Type B pancreatic cell (in vitro differentiated cells): ENCODE measurements around the gene ATF2. TPM values are rescaled to one million over a fixed set of nuclear protein-coding genes. Genes with fewer than 3 reads are reported as not detected.

ENCODE experiments used
- DNase-seq: peaks from one replicate; pipeline ENCODE4 v3.0.0; 2021; ENCODE audit warnings: mixed read lengths; ENCODE audit not compliant: unreplicated experiment; ENCODE audit errors: extremely low spot score
- H3K27ac Mint-ChIP-seq: 2 replicates; pipeline ENCODE4 v1.8.0; 2021; ENCODE audit warnings: mild to moderate bottlenecking, mixed read lengths
- H3K27me3 Mint-ChIP-seq: 2 replicates; pipeline ENCODE4 v1.8.0; 2021; ENCODE audit warnings: mixed read lengths
- H3K36me3 Mint-ChIP-seq: 2 replicates; pipeline ENCODE4 v1.8.0; 2021; ENCODE audit warnings: mixed read lengths
- H3K4me1 Mint-ChIP-seq: one replicate; pipeline ENCODE4 v1.8.0; 2021; ENCODE audit warnings: mixed read lengths; ENCODE audit not compliant: unreplicated experiment
- H3K4me3 Mint-ChIP-seq: 2 replicates; pipeline ENCODE4 v1.8.0; 2021; ENCODE audit warnings: mild to moderate bottlenecking, mixed read lengths
- H3K9me3 Mint-ChIP-seq: 2 replicates; pipeline ENCODE4 v1.8.0; 2021; ENCODE audit warnings: mixed read lengths
- CTCF ChIP-seq: fragments of 200-600 bp; sonication (generic); conservative IDR thresholded peaks from 2 replicates; pipeline ENCODE4 v1.5.0; 2021; ENCODE audit warnings: antibody characterized with exemption, mild to moderate bottlenecking
- total RNA-seq: library from RNA; stranded (reverse); gene quantifications from 2 replicates; pipeline ENCODE4 v1.2.1, GENCODE V29; 2021; ENCODE audit warnings: low replicate concordance

ATF2 gene
- total RNA-seq, 1 donor from 2014 or later = 56.1 TPM

- TF ChIP-seq CTCF = no peak
- no peak for DNase-seq
- Mint-ChIP-seq H3K4me3 (no peak overlapping the region), H3K36me3 (peaks cover 4% of the 10 kb centered on the region), H3K9me3 (no peaks in the 10 kb centered on the region), H3K27me3 (no peaks in the 10 kb centered on the region), H3K4me1 (peaks cover 8% of the 10 kb centered on the region), H3K27ac (no peak overlapping the region)
Observed at GRCh38 chr2:175055993-175056392, 112.0 kb downstream of the ATF2 start.

DNA sequence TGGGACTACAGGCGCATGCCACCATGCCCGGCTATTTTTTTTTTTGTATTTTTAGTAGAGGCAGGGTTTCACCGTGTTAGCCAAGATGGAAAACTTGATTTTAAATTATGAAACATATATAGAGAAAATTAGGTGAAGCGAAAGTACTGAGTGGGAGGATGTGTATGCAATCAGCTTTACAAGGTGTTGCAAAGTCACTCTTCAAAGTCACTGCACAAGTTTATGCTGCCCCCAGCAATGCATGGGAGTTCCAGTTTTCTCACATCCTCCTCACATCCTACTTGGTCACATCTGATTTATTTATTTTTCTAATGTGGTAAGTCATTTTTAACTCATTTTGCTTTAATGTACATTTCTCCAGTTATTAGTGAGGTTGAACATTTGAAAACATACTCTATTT, 113.7 kb downstream of the ATF2 start:
- H3K36me3 Mint-ChIP-seq = peaks cover 4% of the 10 kb centered on the region
- peaks cover 8% of the 10 kb centered on the region for H3K4me1 Mint-ChIP-seq
- no peak overlapping the region for H3K27ac Mint-ChIP-seq
- no peak for TF ChIP-seq CTCF
- no peaks in the 10 kb centered on the region for H3K27me3 Mint-ChIP-seq
- no peak for DNase-seq
- no peaks in the 10 kb centered on the region for H3K9me3 Mint-ChIP-seq
- H3K4me3 Mint-ChIP-seq = no peak overlapping the region

DNA sequence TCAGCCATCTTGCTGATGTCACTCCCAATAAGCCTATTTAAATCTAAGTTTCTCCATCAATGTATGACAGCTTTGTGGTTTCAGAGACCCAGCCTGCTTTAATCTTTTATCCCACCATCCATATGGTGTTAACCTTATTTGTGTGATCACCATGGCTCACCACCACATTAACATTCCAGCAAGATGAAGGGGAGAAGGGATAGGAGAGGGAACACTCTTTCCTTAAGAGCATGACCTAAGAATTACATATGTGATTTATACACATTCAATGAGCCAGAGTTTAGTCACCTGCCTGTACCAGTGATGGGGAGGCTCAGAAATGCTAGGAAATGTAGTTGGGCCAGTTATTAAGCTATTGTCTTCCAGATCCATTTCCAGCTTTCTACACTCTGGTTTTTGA, 118.3 kb downstream of the ATF2 start:
- Mint-ChIP-seq H3K9me3 (no peaks in the 10 kb centered on the region), H3K27me3 (no peaks in the 10 kb centered on the region), H3K27ac (no peak overlapping the region), H3K36me3 (peaks cover 4% of the 10 kb centered on the region), H3K4me3 (no peak overlapping the region), H3K4me1 (no peaks in the 10 kb centered on the region)
- no peak for TF ChIP-seq CTCF
- DNase-seq = no peak

GRCh38 chr2:175048275-175048674, 119.7 kb downstream of the ATF2 start:
- Mint-ChIP-seq H3K4me3 (no peak overlapping the region), H3K9me3 (no peaks in the 10 kb centered on the region), H3K36me3 (peaks cover 4% of the 10 kb centered on the region), H3K27ac (no peak overlapping the region), H3K27me3 (no peaks in the 10 kb centered on the region), H3K4me1 (no peaks in the 10 kb centered on the region)
- DNase-seq = no peak
- TF ChIP-seq CTCF = no peak

- Mint-ChIP-seq H3K4me3 (no peak overlapping the region), H3K4me1 (no peaks in the 10 kb centered on the region)
- no peak for TF ChIP-seq CTCF
Observed at GRCh38 chr2:175039490-175039889, 128.5 kb downstream of the ATF2 start.

GRCh38 chr2:175039031-175039430, 129.0 kb downstream of the ATF2 start:
- H3K4me3 Mint-ChIP-seq = no peak overlapping the region
- no peaks in the 10 kb centered on the region for H3K9me3 Mint-ChIP-seq
- no peak overlapping the region for H3K27ac Mint-ChIP-seq
- TF ChIP-seq CTCF = no peak
- no peaks in the 10 kb centered on the region for H3K27me3 Mint-ChIP-seq
- no peak for DNase-seq
- no peaks in the 10 kb centered on the region for H3K4me1 Mint-ChIP-seq
- H3K36me3 Mint-ChIP-seq = no peaks in the 10 kb centered on the region

More at GRCh38 chr2:175039490-175039889, 128.5 kb downstream of the ATF2 start:
- no peaks in the 10 kb centered on the region for H3K36me3 Mint-ChIP-seq
- no peak overlapping the region for H3K27ac Mint-ChIP-seq
- DNase-seq = no peak
- H3K9me3 Mint-ChIP-seq = no peaks in the 10 kb centered on the region
- H3K27me3 Mint-ChIP-seq = no peaks in the 10 kb centered on the region
